GM20431 (cell line): ENCODE data around the gene MECP2.
"Not testable (repeated sequence)": the region's sequence is repeated elsewhere in the genome, so short reads cannot be mapped to it uniquely, and the experiment has no call there.

ENCODE experiments used
- in situ Hi-C: fragments of 300-500 bp; cut with MseI, MboI; formaldehyde crosslinking; loops from one replicate; pipeline ENCODE4 v1.15.0; 2020; ENCODE audit warnings: low sequenced_read_pairs; ENCODE audit not compliant: unreplicated experiment

Gene MECP2

GRCh38 chrX:154097589-154098541 lies at the start of gene MECP2:
TSS of gene MECP2 (minus strand) at chrX:154097717.
- in situ Hi-C loops = no loop called here

GRCh38 chrX:154144010-154144409 lies 46.5 kb upstream of the MECP2 start, which contains the start of gene OPN1LW:
TSS of gene OPN1LW (plus strand) at chrX:154144243. CDS start at chrX:154144284, 41 bp downstream.
- in situ Hi-C loops = not testable (repeated sequence)

- in situ Hi-C loops = no loop called here
Observed at GRCh38 chrX:154142950-154143745, 45.6 kb upstream of the MECP2 start.

GRCh38 chrX:154142386-154142785 lies 44.9 kb upstream of the MECP2 start:
- in situ Hi-C loops = no loop called here

- in situ Hi-C loops = no loop called here
Observed at GRCh38 chrX:154140742-154141141, 43.2 kb upstream of the MECP2 start.

- in situ Hi-C loops = no loop called here
Observed at GRCh38 chrX:154140206-154140605, 42.7 kb upstream of the MECP2 start.

- in situ Hi-C loops = no loop called here
Observed at GRCh38 chrX:154138857-154139256, 41.3 kb upstream of the MECP2 start.

GRCh38 chrX:154136627-154137161 lies 39.2 kb upstream of the MECP2 start:
- in situ Hi-C loops = no loop called here

- in situ Hi-C loops = no loop called here
Observed at GRCh38 chrX:154135458-154136229, 38.1 kb upstream of the MECP2 start.

- in situ Hi-C loops = no loop called here
Observed at GRCh38 chrX:154132366-154132765, 34.8 kb upstream of the MECP2 start.

- in situ Hi-C loops = no loop called here
Observed at GRCh38 chrX:154131955-154132354, 34.4 kb upstream of the MECP2 start.

GRCh38 chrX:154126101-154126500 lies 28.6 kb upstream of the MECP2 start:
- in situ Hi-C loops = no loop called here

- in situ Hi-C loops = no loop called here
Observed at GRCh38 chrX:154125391-154126040, 28.0 kb upstream of the MECP2 start.

- in situ Hi-C loops = no loop called here
Observed at GRCh38 chrX:154123241-154124219, 26.0 kb upstream of the MECP2 start.

GRCh38 chrX:154121961-154122360 lies 24.4 kb upstream of the MECP2 start:
- in situ Hi-C loops = no loop called here

GRCh38 chrX:154121207-154121606 lies 23.7 kb upstream of the MECP2 start:
- in situ Hi-C loops = no loop called here

- in situ Hi-C loops = no loop called here
Observed at GRCh38 chrX:154120567-154120966, 23.1 kb upstream of the MECP2 start.

- in situ Hi-C loops = no loop called here
Observed at GRCh38 chrX:154117566-154117965, 20.0 kb upstream of the MECP2 start.
